Stimulated activated CD4-positive, alpha-beta T cell treated with anti-CD3 and anti-CD28 coated beads, TNF-alpha, amount 100 ng/mL, for 24 hours (primary cell): ENCODE measurements around the gene ZFR2.

ENCODE experiments used
- DNase-seq, 3 experiments: peaks; one replicate each; pipeline ENCODE4 v3.0.0-alpha.2; 2020; ENCODE audit warnings: low read depth in 3 of 3

ZFR2 gene

DNA sequence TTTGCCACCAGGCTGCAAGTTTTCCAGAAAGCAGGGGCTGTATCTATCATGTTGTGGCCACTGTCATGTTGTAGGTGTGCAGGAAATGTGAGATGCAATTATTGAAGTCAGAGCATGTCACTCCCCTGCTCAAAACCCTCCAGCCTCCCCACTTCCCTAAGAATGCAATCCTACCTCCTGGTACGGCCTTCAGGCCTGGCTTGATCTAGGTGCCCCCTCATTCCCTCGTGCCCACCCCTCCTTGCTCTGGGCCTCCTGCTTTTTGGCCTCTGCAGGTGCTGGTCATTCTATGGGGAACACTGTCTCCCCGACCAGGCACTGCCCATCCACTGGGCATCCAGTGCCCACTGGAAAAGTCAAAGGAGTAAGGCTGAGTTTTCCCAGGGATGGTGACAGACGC, 54.2 kb downstream of the ZFR2 start:
- no peak for DNase-seq

- no peak for DNase-seq
These were observed 55.1 kb downstream of the ZFR2 start for GRCh38 chr19:3813473-3814392.

DNA sequence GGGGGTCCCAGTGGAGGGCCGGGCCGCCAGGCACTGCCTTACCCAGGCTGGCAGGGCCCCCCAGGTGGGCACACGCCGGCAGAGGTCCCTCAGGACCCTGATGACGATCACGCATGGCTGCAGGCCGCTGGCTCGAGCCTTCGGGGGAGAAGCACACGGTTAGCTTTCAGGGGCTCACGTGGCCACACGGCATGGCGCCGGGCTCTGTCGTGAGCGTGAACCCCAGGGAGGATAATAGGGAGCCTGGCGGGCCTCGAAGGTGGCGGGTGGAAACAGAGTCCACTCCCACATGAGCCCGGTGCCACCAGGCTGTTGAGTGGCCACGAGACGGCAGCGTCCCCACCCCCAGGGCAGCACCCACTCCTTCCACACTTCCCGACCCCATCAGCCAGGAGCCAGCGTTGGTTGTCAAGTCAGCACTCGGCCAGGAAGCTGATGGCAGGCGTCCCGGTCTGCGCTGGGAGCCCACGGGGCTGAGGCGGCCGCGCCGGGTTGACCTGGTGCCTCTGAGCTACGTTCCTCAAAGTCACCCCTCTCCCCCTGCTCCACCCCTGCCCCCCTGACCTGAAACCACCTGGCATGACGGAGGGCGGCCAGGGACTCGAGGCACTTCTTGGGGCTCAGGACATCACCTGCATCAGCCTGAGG, 58.0 kb downstream of the ZFR2 start:
- no peak for DNase-seq

DNA sequence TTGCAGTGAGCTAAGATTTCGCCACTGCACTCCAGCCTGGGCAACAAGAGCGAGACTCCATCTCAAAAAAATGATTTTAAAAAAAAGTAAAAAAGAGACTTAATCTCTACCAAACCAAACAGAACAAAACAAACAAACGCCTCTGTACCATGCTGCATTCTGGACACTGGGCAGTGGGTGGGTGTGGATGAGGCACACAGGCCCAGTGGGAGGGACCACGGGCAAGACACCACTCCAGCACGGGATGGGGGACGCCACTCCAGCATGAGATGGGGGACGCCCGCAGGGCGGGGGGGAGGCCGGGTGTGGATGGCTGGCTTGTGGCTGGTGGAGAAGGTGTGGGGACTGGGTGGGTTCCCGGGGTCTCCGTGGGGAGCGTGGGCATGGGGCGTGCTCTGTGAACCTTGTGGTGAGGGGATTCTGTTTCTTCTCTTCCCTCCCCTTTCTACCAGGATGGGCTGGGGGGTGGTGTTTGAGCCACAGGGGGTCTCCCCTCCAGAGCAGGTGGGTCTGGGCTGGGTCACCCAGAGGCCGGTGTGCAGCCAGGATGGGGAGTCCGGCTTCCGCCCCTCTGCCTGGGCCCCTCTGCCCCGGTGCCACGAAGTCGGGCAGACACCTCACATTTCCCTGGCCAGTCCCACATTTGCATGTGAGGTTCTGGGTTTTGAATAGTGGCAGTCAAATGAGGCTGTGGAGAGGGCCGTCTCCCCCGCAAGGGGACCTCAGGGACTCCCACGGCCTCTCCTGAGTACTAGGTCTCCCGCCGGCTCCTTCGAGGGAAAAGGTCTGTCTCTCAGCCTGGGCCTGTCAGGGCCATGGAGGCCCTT, 58.7 kb downstream of the ZFR2 start:
- no peak for DNase-seq

DNA sequence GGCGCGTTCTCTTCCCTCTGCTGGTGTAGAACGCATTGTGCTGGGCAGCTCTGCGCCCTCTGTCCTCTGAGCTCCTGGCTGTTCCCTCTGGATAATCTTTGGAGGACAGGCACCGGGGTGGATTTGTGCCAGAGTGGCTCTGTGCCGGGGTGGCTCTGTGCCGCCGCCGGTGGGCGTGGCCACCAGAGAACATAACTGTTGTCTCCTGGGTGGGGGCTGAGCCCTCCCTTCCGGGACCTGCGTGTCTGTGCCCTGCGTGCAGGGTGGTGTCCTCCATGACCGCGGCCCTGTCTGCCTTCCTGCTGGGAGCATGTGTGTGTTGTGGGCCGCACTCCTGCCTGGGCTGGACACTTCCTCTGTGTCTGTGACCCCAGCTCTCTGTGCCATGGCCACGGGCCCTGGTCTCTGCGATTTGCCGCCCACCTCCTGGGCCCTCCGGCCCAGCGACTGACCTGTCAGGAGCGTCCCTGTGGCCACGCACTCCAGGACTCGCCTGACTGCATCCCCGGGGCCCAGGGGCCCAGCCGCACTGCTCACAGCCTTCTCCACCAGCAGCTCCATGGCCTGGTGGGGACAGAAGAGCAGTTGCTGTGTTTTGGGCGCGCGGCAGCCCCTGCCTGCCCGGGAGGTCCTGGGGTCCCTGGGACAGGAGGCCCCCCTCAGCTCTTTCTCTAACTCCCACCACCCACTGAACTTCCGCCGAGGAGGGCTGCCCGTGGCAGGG, 60.3 kb downstream of the ZFR2 start:
- DNase-seq: no peak

DNA sequence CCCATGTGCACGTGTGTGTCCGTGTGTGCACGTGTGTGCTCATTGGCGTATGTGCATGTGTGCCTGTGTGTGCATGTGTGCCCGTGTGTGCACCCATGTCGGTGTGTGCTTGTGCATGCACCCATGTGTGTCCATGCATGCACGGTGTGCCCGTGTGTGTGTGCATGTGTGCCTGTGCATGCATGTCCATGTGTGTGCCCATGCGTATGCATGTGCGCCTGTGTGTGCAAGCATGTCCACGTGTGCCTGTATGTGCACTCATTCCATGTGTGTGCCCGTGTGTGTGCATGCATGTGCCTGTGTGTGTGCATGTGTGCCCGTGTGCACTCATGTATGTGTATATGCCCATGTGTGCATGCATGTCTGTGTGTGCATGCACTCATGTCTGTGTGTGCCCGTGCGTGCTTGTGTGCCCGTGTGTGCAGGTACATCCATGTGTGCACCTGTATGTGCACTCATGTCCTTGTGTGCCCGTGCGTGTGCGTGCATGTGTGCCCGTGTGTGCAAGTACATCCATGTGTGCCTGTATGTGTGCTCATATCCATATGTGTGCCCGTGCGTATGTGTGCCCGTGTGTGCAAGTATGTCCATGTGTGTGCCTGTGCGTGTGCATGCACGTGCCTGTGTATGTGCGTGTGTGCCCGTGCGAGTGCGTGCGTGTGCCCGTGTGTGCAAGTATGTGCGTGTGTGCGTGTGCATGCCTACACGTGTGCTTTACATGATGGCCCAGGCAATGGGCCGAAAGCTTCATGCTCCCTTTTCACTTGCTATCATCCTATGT, 61.1 kb downstream of the ZFR2 start:
- no peak for DNase-seq

- no peak for DNase-seq
These were observed 61.7 kb downstream of the ZFR2 start for GRCh38 chr19:3807131-3807480.

GRCh38 chr19:3805859-3806258, 63.0 kb downstream of the ZFR2 start:
- DNase-seq: no peak

GRCh38 chr19:3804429-3804828, 64.4 kb downstream of the ZFR2 start:
- DNase-seq: no peak

GRCh38 chr19:3803986-3804385, 64.9 kb downstream of the ZFR2 start:
- no peak for DNase-seq

GRCh38 chr19:3803114-3803888, 65.5 kb downstream of the ZFR2 start:
- no peak for DNase-seq

DNA sequence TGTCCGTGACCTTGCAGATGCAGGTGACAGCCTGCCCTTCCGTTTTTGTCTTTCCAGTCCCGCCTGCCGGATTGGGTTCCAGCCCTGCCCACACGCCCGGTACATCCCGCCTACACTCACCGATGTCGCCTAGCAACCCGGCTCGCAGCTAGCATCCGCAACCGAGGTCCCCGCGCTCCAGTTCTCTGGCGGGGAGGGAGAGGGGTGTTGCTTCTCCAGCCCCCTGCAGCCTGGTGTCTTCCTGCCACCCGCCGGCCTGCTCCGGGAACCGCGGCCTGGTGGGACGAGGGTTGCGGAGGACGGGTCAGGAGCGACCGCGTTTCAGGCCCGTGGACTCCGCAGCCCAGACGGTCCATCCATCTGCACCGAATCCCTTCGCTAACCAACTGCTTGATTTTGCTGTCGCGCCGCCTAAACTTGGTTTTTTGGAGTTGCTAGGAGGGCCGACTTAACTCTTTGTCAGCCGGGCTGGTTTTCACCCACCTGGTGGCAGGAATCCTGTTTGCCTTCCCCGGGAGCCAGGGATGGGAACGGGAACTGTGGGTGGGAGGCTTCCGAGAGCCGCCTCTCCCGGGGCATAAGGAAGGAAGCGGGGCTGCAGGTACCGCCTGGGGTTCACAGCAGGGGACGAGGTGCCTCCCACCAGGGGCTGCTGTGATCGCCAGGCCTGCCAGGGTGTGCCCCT, 67.3 kb downstream of the ZFR2 start:
- DNase-seq: peak in 2 of 3 experiments; percentile 40 to 63

GRCh38 chr19:3800996-3801395, 67.8 kb downstream of the ZFR2 start:
- no peak for DNase-seq

DNA sequence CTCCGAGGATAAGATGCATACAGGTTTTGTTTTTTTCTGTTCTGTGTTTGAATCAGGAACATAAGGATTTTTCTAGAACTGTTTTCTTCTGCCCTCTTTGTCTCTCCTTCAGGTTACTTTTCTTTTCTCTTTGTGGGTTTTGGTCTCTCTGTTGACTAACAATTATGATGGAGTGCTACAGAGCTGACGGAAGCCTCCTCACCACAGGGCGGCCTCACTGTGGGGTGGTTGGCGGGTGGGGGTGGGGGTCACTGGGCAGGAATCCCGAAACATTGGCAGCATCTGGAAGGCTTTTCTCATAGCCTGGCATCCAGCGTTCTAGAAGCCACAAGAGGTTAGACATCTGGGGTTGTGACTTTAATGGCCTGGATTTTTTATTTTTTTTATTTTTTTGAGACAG, 70.7 kb downstream of the ZFR2 start:
- no peak for DNase-seq

DNA sequence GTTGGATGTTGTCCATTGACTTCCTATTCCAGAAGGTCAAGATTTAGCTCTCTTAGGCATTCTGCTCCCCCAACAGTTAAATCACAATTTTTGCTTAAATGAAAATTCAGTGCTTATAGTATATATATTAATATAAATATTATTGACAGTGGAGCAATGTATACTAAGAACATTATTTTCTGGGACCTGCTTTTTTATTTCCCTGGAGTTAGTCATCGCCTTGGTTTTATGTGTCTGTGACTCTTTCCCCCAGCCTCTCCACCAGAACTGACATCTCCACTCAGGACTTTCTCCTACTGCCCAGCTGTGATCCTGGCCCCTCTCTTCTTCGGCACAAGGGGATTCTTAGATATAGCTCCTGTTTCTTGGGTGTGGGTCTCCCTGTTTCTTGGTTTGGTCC, 72.5 kb downstream of the ZFR2 start:
- DNase-seq: no peak

GRCh38 chr19:3793799-3794198, 75.0 kb downstream of the ZFR2 start:
- DNase-seq: no peak

GRCh38 chr19:3792114-3792513, 76.7 kb downstream of the ZFR2 start:
- no peak for DNase-seq

DNA sequence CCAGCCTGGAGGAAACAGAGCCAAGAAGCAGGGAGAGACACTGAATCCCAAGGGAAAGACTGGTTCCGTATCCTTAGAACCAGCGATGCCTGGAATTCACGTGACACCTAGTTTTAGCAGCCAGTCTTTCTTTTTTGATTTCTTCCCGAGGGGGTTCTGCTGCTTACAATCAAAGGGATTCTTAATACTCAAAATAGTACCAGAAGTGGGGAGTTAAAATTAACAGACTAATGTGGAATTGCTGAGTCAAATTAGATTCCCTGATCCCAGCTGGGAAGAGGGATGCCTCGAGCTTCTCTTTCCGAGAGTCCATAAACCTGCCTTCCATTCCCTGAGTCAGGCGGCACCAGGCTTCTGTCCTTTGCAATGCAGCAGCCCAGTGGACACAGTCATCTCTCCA, 77.9 kb downstream of the ZFR2 start:
- no peak for DNase-seq

DNA sequence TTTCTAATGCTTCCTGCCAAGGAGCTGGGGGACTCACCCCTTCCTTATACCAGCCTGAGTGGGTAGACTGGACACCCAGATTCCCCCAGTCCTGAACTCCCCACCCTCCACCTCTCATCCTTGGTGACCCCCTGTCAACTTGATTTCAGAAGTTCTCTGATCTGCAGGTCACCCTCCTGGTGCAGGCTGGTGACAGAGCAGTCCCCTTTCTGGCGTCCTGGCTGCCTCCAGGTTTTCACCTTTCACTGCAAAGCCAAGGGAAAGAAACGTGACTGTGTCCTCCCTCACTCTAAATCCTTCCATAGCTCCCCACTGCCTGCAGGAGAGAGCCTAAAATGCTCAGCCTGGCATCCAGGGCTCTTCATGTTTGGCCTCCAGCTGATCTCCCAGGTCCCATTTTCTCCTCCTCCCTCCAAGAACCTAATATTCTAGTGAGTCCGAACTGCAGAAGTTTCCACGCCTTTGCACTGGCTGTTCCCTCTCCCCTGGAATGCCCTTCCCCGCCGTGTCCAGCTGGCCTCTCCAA, 78.6 kb downstream of the ZFR2 start:
- no peak for DNase-seq
